ENCODE measurements around the gene MAPK8IP2. TPM values are rescaled to one million over a fixed set of nuclear protein-coding genes. Genes with fewer than 3 reads are reported as not detected.
"Not testable (repeated sequence)": the region's sequence is repeated elsewhere in the genome, so short reads cannot be mapped to it uniquely, and the experiment has no call there.

The MAPK8IP2 gene
- total RNA-seq, 1 donor from 2014 or later = 2.8 TPM

DNA sequence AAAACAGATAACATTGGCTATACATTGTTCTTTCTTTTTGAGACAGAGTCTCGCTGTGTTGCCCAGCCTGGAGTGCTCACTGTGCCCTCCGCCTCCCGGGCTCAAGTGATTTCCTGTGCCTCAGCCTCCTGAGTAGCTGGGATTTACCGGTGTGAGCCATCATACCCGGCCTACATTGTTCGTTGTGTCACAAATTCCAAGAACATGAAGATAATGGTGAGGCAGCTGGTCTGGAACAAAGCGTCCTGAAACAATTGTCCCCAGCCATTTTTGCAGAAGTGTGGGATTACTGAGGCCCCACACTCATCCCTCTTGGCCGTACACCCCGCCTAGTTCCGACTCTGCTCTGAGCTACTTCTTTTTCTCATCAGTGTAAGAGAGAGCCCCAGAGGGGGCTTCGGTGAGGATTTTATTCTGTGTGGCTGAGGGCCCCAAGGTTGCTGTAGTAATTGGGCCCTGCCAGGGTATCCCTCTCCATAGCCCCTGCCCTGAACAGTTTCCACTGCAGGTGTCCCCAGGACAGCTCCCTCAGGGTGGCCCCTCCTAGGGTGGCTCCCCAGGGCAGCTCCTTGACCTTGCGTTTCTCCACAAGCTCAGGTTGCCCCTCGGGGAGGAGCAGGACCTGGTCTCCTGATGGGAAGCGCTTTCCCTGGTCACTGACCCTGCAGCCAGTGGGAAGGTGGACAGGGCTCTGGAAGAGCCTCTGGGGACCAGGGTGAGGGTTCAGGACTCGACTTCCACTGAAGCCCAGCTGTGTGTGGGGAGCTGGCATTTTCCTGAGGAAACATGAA is 40.5 kb downstream of the MAPK8IP2 start:
- no peaks in the 10 kb centered on the region for H3K27me3 Mint-ChIP-seq (ENCODE audit: unreplicated experiment)
- H3K9me3 Mint-ChIP-seq (ENCODE audit: unreplicated experiment) = no peaks in the 10 kb centered on the region
- no peak overlapping the region for H3K27ac Mint-ChIP-seq (ENCODE audit: unreplicated experiment)
- no peak overlapping the region for H3K4me3 Mint-ChIP-seq (ENCODE audit: unreplicated experiment)
- H3K36me3 Mint-ChIP-seq (ENCODE audit: unreplicated experiment) = no peaks in the 10 kb centered on the region
- no peak for TF ChIP-seq CTCF (IDR thresholded peaks at IDR 0.05)
- peaks cover 12% of the 10 kb centered on the region for H3K4me1 Mint-ChIP-seq (ENCODE audit: unreplicated experiment)
- no peak for DNase-seq (ENCODE audit: extremely low spot score, unreplicated experiment)

GRCh38 chr22:50641696-50642607 is 41.4 kb downstream of the MAPK8IP2 start:
- H3K27ac Mint-ChIP-seq (ENCODE audit: unreplicated experiment) = no peak overlapping the region
- no peak for DNase-seq (ENCODE audit: extremely low spot score, unreplicated experiment)

DNA sequence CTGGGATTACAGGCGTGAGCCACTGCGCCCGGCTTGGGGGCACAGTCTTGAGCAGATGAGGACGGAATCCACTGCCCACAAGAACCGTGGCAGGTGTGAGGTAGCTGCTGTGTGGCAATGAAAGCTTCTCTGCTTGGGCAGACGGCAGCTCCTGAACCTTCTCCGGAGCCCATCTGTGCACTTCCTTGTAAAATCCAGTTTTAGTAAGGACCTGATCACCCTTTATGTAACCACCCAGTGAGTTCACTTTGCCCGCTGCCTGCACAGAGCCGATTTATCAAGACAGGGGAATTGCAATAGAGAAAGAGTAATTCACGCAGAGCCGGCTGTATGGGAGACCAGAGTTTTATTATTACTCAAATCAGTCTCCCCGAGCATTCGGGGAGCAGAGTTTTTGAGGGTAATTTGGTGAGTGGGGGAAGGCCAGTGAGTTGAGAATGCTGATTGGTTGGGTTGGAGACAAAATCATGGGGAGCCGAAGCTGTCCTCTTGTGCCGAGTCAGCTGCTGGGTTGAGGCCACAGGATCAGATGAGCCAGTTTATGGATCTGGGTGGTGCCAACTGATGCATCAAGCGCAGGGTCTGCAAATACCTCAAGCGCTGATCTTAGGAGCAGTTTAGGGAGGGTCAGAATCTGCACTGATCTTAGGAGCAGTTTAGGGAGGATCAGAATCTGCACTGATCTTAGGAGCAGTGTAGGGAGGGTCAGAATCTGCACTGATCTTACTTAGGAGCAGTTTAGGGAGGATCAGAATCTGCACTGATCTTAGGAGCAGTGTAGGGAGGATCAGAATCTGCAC is 42.6 kb downstream of the MAPK8IP2 start:
- not testable (repeated sequence) for DNase-seq (ENCODE audit: extremely low spot score, unreplicated experiment); H3K36me3 Mint-ChIP-seq (ENCODE audit: unreplicated experiment); H3K4me3 Mint-ChIP-seq (ENCODE audit: unreplicated experiment); H3K27ac Mint-ChIP-seq (ENCODE audit: unreplicated experiment); H3K9me3 Mint-ChIP-seq (ENCODE audit: unreplicated experiment); H3K27me3 Mint-ChIP-seq (ENCODE audit: unreplicated experiment)
- peaks cover 12% of the 10 kb centered on the region for H3K4me1 Mint-ChIP-seq (ENCODE audit: unreplicated experiment)

More at GRCh38 chr22:50641696-50642607, 41.4 kb downstream of the MAPK8IP2 start:
- Mint-ChIP-seq H3K36me3 (ENCODE audit: unreplicated experiment) (no peaks in the 10 kb centered on the region), H3K27me3 (ENCODE audit: unreplicated experiment) (no peaks in the 10 kb centered on the region), H3K4me3 (ENCODE audit: unreplicated experiment) (peak overlapping the region; percentile 14), H3K9me3 (ENCODE audit: unreplicated experiment) (no peaks in the 10 kb centered on the region), H3K4me1 (ENCODE audit: unreplicated experiment) (peaks cover 12% of the 10 kb centered on the region)
- peak; percentile 50 for TF ChIP-seq CTCF (IDR thresholded peaks at IDR 0.05)

- H3K36me3 Mint-ChIP-seq (ENCODE audit: unreplicated experiment); H3K27me3 Mint-ChIP-seq (ENCODE audit: unreplicated experiment); DNase-seq (ENCODE audit: extremely low spot score, unreplicated experiment); H3K9me3 Mint-ChIP-seq (ENCODE audit: unreplicated experiment); H3K4me3 Mint-ChIP-seq (ENCODE audit: unreplicated experiment); H3K27ac Mint-ChIP-seq (ENCODE audit: unreplicated experiment): not testable (repeated sequence)
- H3K4me1 Mint-ChIP-seq (ENCODE audit: unreplicated experiment) = peaks cover 12% of the 10 kb centered on the region
These were observed 43.2 kb downstream of the MAPK8IP2 start for GRCh38 chr22:50643821-50644101.

DNA sequence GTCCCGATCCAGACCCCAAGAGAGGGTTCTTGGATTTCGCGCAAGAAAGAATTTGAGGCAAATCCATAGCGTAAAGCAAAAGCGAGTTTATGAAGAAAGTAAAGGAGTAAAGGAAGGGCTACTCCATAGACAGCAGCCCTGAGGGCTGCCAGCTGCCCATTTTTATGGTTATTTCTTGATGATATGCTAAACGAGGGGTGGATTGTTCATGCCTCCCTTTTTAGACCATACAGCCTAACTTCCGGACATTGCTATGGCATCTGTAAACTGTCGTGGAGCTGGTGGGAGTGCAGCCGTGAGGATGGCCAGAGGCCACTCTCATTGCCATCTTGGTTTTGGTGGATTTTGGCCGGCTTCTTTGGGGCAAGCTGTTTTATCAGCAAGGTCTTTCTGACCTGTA is 52.7 kb downstream of the MAPK8IP2 start:
- no peak for TF ChIP-seq CTCF (IDR thresholded peaks at IDR 0.05)
- Mint-ChIP-seq H3K27me3 (ENCODE audit: unreplicated experiment) (peaks cover 6% of the 10 kb centered on the region), H3K4me1 (ENCODE audit: unreplicated experiment) (peaks cover 14% of the 10 kb centered on the region), H3K9me3 (ENCODE audit: unreplicated experiment) (peaks cover 9% of the 10 kb centered on the region), H3K36me3 (ENCODE audit: unreplicated experiment) (no peaks in the 10 kb centered on the region), H3K27ac (ENCODE audit: unreplicated experiment) (no peak overlapping the region), H3K4me3 (ENCODE audit: unreplicated experiment) (no peak overlapping the region)
- DNase-seq (ENCODE audit: extremely low spot score, unreplicated experiment) = no peak

GRCh38 chr22:50654664-50655063 is 54.1 kb downstream of the MAPK8IP2 start:
- not testable (repeated sequence) for H3K27me3 Mint-ChIP-seq (ENCODE audit: unreplicated experiment); H3K27ac Mint-ChIP-seq (ENCODE audit: unreplicated experiment); H3K36me3 Mint-ChIP-seq (ENCODE audit: unreplicated experiment); DNase-seq (ENCODE audit: extremely low spot score, unreplicated experiment); H3K4me3 Mint-ChIP-seq (ENCODE audit: unreplicated experiment); H3K9me3 Mint-ChIP-seq (ENCODE audit: unreplicated experiment)
- H3K4me1 Mint-ChIP-seq (ENCODE audit: unreplicated experiment) = peaks cover 19% of the 10 kb centered on the region

Data from osteocyte (in vitro differentiated cells).